Astrocyte (in vitro differentiated cells and primary cell): ENCODE data around the gene SLIT3. TPM values are rescaled to one million over a fixed set of nuclear protein-coding genes. Genes with fewer than 3 reads are reported as not detected.

Source experiments
- DNase-seq: peaks from one replicate; pipeline ENCODE4 v3.0.0-alpha.2; 2010; ENCODE audit warnings: low read depth
- FAIRE-seq: peaks from 2 replicates; lab custom pipeline; 2011; peaks lifted over from hg19 to GRCh38; lab: Jason Lieb, UNC
- H2AFZ ChIP-seq: 2 replicates; pipeline ENCODE4 v1.6.0; 2012; ENCODE audit warnings: low read depth, low read length, inconsistent platforms
- H3K27ac ChIP-seq: 2 replicates; pipeline ENCODE4 v1.5.1; 2011; ENCODE audit warnings: low read depth, low read length, inconsistent platforms
- H3K27me3 ChIP-seq: 2 replicates; pipeline ENCODE4 v1.6.0; 2011; ENCODE audit warnings: low read length, inconsistent platforms; ENCODE audit not compliant: insufficient read depth
- H3K36me3 ChIP-seq: 2 replicates; pipeline ENCODE4 v1.5.1; 2011; ENCODE audit warnings: low read length, inconsistent platforms; ENCODE audit not compliant: insufficient read depth
- H3K4me1 ChIP-seq: 2 replicates; pipeline ENCODE4 v1.5.1; 2011; ENCODE audit warnings: low read length, inconsistent platforms; ENCODE audit not compliant: insufficient read depth
- H3K4me2 ChIP-seq: 2 replicates; pipeline ENCODE4 v1.6.0; 2012; ENCODE audit warnings: low read length, inconsistent platforms
- H3K4me3 ChIP-seq: 2 replicates; pipeline ENCODE4 v1.5.1; 2011; ENCODE audit warnings: low read depth, mild to moderate bottlenecking, low read length, inconsistent platforms; ENCODE audit not compliant: insufficient read depth
- H3K79me2 ChIP-seq: 2 replicates; pipeline ENCODE4 v1.6.0; 2012; ENCODE audit warnings: mild to moderate bottlenecking, low read length, inconsistent platforms; ENCODE audit not compliant: insufficient read depth
- H3K9ac ChIP-seq: 2 replicates; pipeline ENCODE4 v1.6.0; 2012; ENCODE audit warnings: mild to moderate bottlenecking, low read length, inconsistent platforms
- H3K9me3 ChIP-seq: 2 replicates; pipeline ENCODE4 v1.5.1; 2012; ENCODE audit warnings: low read depth, mild to moderate bottlenecking, low read length, inconsistent platforms; ENCODE audit not compliant: insufficient read depth
- H4K20me1 ChIP-seq: 2 replicates; pipeline ENCODE4 v1.6.0; 2012; ENCODE audit warnings: low read length, inconsistent platforms; ENCODE audit not compliant: insufficient read depth
- H3K27ac Mint-ChIP-seq: one replicate; pipeline ENCODE4 v1.8.0; 2021; ENCODE audit warnings: mild to moderate bottlenecking, mixed read lengths; ENCODE audit not compliant: unreplicated experiment
- H3K27me3 Mint-ChIP-seq: one replicate; pipeline ENCODE4 v1.8.0; 2021; ENCODE audit warnings: low read depth, mixed read lengths; ENCODE audit not compliant: unreplicated experiment
- H3K36me3 Mint-ChIP-seq: one replicate; pipeline ENCODE4 v1.8.0; 2021; ENCODE audit warnings: low read depth, mixed read lengths; ENCODE audit not compliant: unreplicated experiment
- H3K4me1 Mint-ChIP-seq: one replicate; pipeline ENCODE4 v1.8.0; 2021; ENCODE audit warnings: low read depth, mixed read lengths; ENCODE audit not compliant: unreplicated experiment
- H3K4me3 Mint-ChIP-seq: one replicate; pipeline ENCODE4 v1.8.0; 2021; ENCODE audit warnings: mild to moderate bottlenecking, moderate library complexity, mixed read lengths; ENCODE audit not compliant: unreplicated experiment
- H3K9me3 Mint-ChIP-seq: one replicate; pipeline ENCODE4 v1.8.0; 2021; ENCODE audit warnings: mild to moderate bottlenecking, mixed read lengths; ENCODE audit not compliant: unreplicated experiment
- EZH2 ChIP-seq: IDR thresholded peaks from 2 replicates; pipeline ENCODE4 v1.6.1; 2012; ENCODE audit warnings: mild to moderate bottlenecking, low read length, inconsistent platforms; ENCODE audit not compliant: insufficient read depth
- total RNA-seq: library from RNA; stranded (reverse); gene quantifications from 2 replicates; pipeline ENCODE4 v1.2.1, GENCODE V29; 2021
- TF ChIP-seq, protein P1 (sequence below): IDR thresholded peaks from 2 replicates; pipeline ENCODE4 v1.5.1; 2011; ENCODE audit warnings: low read depth, mild to moderate bottlenecking, inconsistent platforms, low read length, moderate library complexity; ENCODE audit not compliant: insufficient read depth

The SLIT3 gene
- total RNA-seq, 1 donor from 2014 or later = 20.7 TPM

DNA sequence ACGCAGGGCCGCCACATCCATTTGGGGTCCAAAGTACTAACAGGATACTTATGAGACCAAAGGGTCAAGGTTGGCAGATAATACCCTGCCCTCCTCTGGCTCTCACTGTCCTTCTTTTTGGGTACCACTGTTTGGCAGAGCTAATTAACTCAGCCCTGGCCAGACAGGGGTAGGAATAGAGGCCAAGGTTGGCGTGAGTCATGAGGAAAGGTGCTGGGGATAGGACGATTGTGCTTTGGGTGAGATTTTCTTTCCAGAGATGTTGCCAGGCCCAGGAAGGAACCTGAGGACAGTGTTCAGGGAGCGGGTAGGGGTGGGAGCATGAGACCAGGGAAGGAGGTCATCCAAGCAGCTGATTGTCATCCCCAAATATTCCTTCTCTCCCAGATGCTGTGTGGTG, 529.9 kb downstream of the SLIT3 start:
- Mint-ChIP-seq H3K27me3 (peaks cover 44% of the 10 kb centered on the region), H3K36me3 (peaks cover 43% of the 10 kb centered on the region), H3K9me3 (peaks cover 17% of the 10 kb centered on the region), H3K4me1 (no peaks in the 10 kb centered on the region), H3K27ac (no peak overlapping the region), H3K4me3 (no peak overlapping the region)
- Histone ChIP-seq H3K4me2 (no peak overlapping the region), H3K36me3 (no peaks in the 10 kb centered on the region), H3K79me2 (no peaks in the 10 kb centered on the region), H3K9ac (no peak overlapping the region), H3K27me3 (no peaks in the 10 kb centered on the region), H3K4me3 (no peak overlapping the region), H3K4me1 (no peaks in the 10 kb centered on the region), H3K9me3 (no peaks in the 10 kb centered on the region), H4K20me1 (no peaks in the 10 kb centered on the region), H2AFZ (no peak overlapping the region), H3K27ac (no peak overlapping the region)
- DNase-seq = no peak
- TF ChIP-seq, protein P1, sequence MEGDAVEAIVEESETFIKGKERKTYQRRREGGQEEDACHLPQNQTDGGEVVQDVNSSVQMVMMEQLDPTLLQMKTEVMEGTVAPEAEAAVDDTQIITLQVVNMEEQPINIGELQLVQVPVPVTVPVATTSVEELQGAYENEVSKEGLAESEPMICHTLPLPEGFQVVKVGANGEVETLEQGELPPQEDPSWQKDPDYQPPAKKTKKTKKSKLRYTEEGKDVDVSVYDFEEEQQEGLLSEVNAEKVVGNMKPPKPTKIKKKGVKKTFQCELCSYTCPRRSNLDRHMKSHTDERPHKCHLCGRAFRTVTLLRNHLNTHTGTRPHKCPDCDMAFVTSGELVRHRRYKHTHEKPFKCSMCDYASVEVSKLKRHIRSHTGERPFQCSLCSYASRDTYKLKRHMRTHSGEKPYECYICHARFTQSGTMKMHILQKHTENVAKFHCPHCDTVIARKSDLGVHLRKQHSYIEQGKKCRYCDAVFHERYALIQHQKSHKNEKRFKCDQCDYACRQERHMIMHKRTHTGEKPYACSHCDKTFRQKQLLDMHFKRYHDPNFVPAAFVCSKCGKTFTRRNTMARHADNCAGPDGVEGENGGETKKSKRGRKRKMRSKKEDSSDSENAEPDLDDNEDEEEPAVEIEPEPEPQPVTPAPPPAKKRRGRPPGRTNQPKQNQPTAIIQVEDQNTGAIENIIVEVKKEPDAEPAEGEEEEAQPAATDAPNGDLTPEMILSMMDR = no peak
- no peak for TF ChIP-seq EZH2
- no peak for FAIRE-seq

DNA sequence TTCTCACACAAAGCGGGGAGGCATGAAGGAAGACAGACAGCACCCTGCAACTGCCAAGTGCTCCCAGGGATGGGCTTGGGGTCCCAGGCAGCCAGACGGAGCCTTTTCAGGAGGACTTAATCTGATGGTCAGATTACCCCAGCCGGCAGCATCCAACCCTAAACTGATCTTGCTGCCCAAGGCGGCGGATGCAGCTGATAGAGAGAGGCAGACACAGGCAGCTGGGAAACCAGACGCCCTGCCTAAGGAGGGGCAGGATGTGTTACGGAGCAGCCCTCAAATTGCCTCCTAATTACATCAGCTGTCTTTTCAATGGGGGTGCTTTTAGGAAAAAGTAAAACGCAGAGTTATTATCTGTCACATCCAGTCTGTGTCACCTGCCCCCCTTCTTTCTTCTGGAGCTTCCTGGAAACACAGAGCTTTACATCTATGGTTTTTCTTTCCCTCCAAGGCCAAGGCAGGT, 530.9 kb downstream of the SLIT3 start:
- Histone ChIP-seq H3K9ac (no peak overlapping the region), H4K20me1 (no peaks in the 10 kb centered on the region), H3K36me3 (no peaks in the 10 kb centered on the region), H3K27ac (no peak overlapping the region), H2AFZ (no peak overlapping the region), H3K79me2 (no peaks in the 10 kb centered on the region), H3K27me3 (no peaks in the 10 kb centered on the region), H3K4me3 (no peak overlapping the region), H3K9me3 (no peaks in the 10 kb centered on the region), H3K4me1 (no peaks in the 10 kb centered on the region), H3K4me2 (no peak overlapping the region)
- H3K27ac Mint-ChIP-seq = no peak overlapping the region
- no peak for TF ChIP-seq EZH2
- TF ChIP-seq, protein P1 = no peak
- FAIRE-seq (no peak), DNase-seq (no peak)
- peaks cover 38% of the 10 kb centered on the region for H3K27me3 Mint-ChIP-seq
- H3K9me3 Mint-ChIP-seq = peaks cover 14% of the 10 kb centered on the region
- H3K4me3 Mint-ChIP-seq = no peak overlapping the region
- peaks cover 39% of the 10 kb centered on the region for H3K36me3 Mint-ChIP-seq
- H3K4me1 Mint-ChIP-seq = no peaks in the 10 kb centered on the region

DNA sequence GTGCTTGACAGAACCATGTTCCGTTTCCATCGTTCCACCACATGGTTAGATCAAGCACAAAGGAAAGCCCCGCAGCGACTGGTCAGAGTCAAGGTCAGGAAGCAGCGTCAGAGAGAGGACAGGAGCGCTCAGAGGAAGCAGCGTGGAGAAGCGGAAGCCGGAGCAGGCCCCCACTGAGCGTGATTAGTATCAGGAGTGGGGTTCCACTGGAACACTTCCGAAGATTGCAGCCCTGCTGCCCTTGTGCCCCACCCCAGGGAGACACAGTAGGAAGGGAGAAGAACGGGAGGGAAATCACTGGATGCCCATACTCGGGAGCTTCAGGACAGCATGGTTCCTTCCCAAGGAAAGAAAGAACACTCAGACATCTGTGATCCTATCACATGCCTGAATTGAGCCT, 532.8 kb downstream of the SLIT3 start:
- H3K4me2 ChIP-seq = no peak overlapping the region
- H3K27me3 ChIP-seq = no peaks in the 10 kb centered on the region
- no peak overlapping the region for H2AFZ ChIP-seq
- no peaks in the 10 kb centered on the region for H3K36me3 ChIP-seq
- H3K9me3 ChIP-seq = no peaks in the 10 kb centered on the region
- FAIRE-seq (no peak), DNase-seq (no peak)
- no peak overlapping the region for H3K27ac Mint-ChIP-seq
- H3K36me3 Mint-ChIP-seq = peaks cover 37% of the 10 kb centered on the region
- no peak overlapping the region for H3K4me3 Mint-ChIP-seq
- H3K79me2 ChIP-seq = no peaks in the 10 kb centered on the region
- no peak overlapping the region for H3K27ac ChIP-seq
- no peak overlapping the region for H3K9ac ChIP-seq
- H3K4me1 Mint-ChIP-seq = no peaks in the 10 kb centered on the region
- TF ChIP-seq EZH2 = no peak
- TF ChIP-seq, protein P1 = no peak
- H4K20me1 ChIP-seq = no peaks in the 10 kb centered on the region
- H3K4me3 ChIP-seq = no peak overlapping the region
- peaks cover 14% of the 10 kb centered on the region for H3K9me3 Mint-ChIP-seq
- H3K27me3 Mint-ChIP-seq = peaks cover 36% of the 10 kb centered on the region
- H3K4me1 ChIP-seq = no peaks in the 10 kb centered on the region
